Sigmoid colon (tissue), 7 donors: Measurements from ENCODE around the gene IL12B. TPM values are rescaled to one million over a fixed set of nuclear protein-coding genes. Genes with fewer than 3 reads are reported as not detected.
"Not testable (repeated sequence)": the region's sequence is repeated elsewhere in the genome, so short reads cannot be mapped to it uniquely, and the experiment has no call there.

Experiments used
- DNase-seq: peaks from one replicate; pipeline ENCODE4 v3.0.0-alpha.2; 2019
- H3K27ac ChIP-seq, 4 donors: fragments of 200-600 bp; sonication (generic); one replicate each; pipeline ENCODE4 v1.5.1; 2016 to 2019; ENCODE audit warnings: mild to moderate bottlenecking in 1 of 4
- H3K27me3 ChIP-seq, 3 donors: fragments of 200-600 bp; sonication (generic); one replicate each; pipeline ENCODE4 v1.5.1; 2019; ENCODE audit warnings: mild to moderate bottlenecking in 1 of 3
- H3K36me3 ChIP-seq, 4 donors: fragments of 200-600 bp; sonication (generic); one replicate each; pipeline ENCODE4 v1.5.1; 2016 to 2019
- H3K4me1 ChIP-seq, 4 donors: fragments of 200-600 bp; sonication (generic); one replicate each; pipeline ENCODE4 v1.5.1; 2017 to 2019
- H3K4me3 ChIP-seq, 4 donors: fragments of 200-600 bp; sonication (generic); one replicate each; pipeline ENCODE4 v1.5.1; 2017 to 2019; ENCODE audit warnings: mild to moderate bottlenecking in 2 of 4, moderate library complexity in 1 of 4
- H3K9me3 ChIP-seq, 4 donors: fragments of 200-600 bp in 3 of 4; sonication (generic) in 3 of 4; one replicate each; pipeline versions ENCODE4 v1.5.1 to v1.6.1; 2013 to 2019
- EP300 ChIP-seq, 4 donors: sonication (generic); formaldehyde crosslinking; IDR thresholded peaks; one replicate each; pipeline ENCODE4 v1.6.1; 2017; ENCODE audit warnings: antibody characterized with exemption in 4 of 4
- POLR2A ChIP-seq, 2 donors: fragments of 450-650 bp; IDR thresholded peaks; one replicate each; pipeline ENCODE4 v1.6.1; 2016; ENCODE audit warnings: antibody characterized with exemption in 2 of 2, mild to moderate bottlenecking in 2 of 2, moderate library complexity in 2 of 2
- POLR2AphosphoS5 ChIP-seq, 4 donors: sonication (generic); formaldehyde crosslinking; IDR thresholded peaks; one replicate each; pipeline ENCODE4 v1.6.1; 2017; ENCODE audit warnings: antibody characterized with exemption in 4 of 4
- WGBS, 2 donors: extraction: QIAGEN DNeasy Blood & Tissue Kit; methylation state at CpG; one replicate each; pipeline ENCODE4 v1.1.7; 2013; 5-methylcytosine and 5-hydroxymethylcytosine counted together
- intact Hi-C: fragments of 100-400 bp; cut with DNase I; formaldehyde crosslinking; loops from one replicate; pipeline ENCODE4 v1.15.1; 2023
- polyA plus RNA-seq, 3 donors: library from polyadenylated mRNA; stranded (reverse); fragments of 200-250 nt; gene quantifications; one replicate each; pipeline ENCODE4 v1.2.3, GENCODE V29; 2013
- total RNA-seq, 4 donors: library from RNA; depleted of rRNA; stranded (reverse); fragments of >200 nt; gene quantifications; one replicate each; pipeline ENCODE4 v1.1.0, GENCODE V29; 2016
- TF ChIP-seq, protein P1 (sequence below), 4 experiments: fragments of 450-650 bp in 3 of 4; fragments of 200-600 bp in 1 of 4; IDR thresholded peaks; one replicate each; pipeline ENCODE4 v1.5.1; 2016 to 2019; ENCODE audit warnings: antibody characterized with exemption in 4 of 4, mild to moderate bottlenecking in 3 of 4, moderate library complexity in 2 of 4
- donor health status: healthy with polysubstance abuse.
- donor health status: Bipolar disorder and iron deficiency.
- donor health status: healthy.

Gene IL12B
- total and polyA plus RNA-seq, 7 donors = not detected

GRCh38 chr5:159301466-159301865, 28.8 kb downstream of the IL12B start:
- Histone ChIP-seq H3K4me1 (no peaks in the 10 kb centered on the region), H3K27ac (no peak overlapping the region), H3K4me3 (no peak overlapping the region), H3K9me3 (peaks cover 0 to 13% (median 0%) of the 10 kb centered on the region in 4 donors), H3K36me3 (no peaks in the 10 kb centered on the region), H3K27me3 (no peaks in the 10 kb centered on the region)
- WGBS, 2 donors = 86 to 92% methylated on average over 3 of the region's 3 CpGs
- intact Hi-C loops = no loop called here
- TF ChIP-seq EP300 (IDR thresholded peaks at IDR 0.05) (no peak), POLR2A (IDR thresholded peaks at IDR 0.05) (no peak), POLR2AphosphoS5 (IDR thresholded peaks at IDR 0.05) (no peak)
- TF ChIP-seq, protein P1, sequence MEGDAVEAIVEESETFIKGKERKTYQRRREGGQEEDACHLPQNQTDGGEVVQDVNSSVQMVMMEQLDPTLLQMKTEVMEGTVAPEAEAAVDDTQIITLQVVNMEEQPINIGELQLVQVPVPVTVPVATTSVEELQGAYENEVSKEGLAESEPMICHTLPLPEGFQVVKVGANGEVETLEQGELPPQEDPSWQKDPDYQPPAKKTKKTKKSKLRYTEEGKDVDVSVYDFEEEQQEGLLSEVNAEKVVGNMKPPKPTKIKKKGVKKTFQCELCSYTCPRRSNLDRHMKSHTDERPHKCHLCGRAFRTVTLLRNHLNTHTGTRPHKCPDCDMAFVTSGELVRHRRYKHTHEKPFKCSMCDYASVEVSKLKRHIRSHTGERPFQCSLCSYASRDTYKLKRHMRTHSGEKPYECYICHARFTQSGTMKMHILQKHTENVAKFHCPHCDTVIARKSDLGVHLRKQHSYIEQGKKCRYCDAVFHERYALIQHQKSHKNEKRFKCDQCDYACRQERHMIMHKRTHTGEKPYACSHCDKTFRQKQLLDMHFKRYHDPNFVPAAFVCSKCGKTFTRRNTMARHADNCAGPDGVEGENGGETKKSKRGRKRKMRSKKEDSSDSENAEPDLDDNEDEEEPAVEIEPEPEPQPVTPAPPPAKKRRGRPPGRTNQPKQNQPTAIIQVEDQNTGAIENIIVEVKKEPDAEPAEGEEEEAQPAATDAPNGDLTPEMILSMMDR (IDR thresholded peaks at IDR 0.05) = no peak
- DNase-seq = no peak

DNA sequence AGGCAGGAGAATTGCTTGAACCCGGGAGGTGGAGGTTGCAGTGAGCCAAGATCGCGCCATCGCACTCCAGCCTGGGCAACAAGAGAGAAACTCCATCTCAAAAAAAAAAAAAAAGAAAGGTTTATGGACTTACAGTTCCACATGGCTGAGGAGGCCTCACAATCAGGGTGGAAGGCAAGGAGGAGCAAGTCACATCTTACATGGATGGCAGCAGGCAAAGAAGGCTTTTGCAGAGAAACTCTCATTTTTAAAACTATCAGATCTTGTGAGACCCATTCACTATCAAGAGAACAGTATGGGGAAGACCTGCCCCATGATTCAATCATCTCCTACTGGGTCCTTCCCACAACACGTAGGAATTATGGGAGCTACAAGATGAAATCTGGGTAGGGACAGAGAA, 33.0 kb downstream of the IL12B start:
- DNase-seq = not testable (repeated sequence)
- WGBS, 2 donors = 93 to 100% methylated on average over 5 of the region's 5 CpGs

GRCh38 chr5:159294921-159295320, 35.4 kb downstream of the IL12B start:
- DNase-seq = no peak
- Histone ChIP-seq H3K4me1 (no peaks in the 10 kb centered on the region), H3K27ac (no peak overlapping the region), H3K4me3 (no peak overlapping the region), H3K9me3 (peaks cover 0 to 6% (median 0%) of the 10 kb centered on the region in 4 donors), H3K36me3 (no peaks in the 10 kb centered on the region), H3K27me3 (no peaks in the 10 kb centered on the region)
- TF ChIP-seq, protein P1 (IDR thresholded peaks at IDR 0.05) = no peak
- no peak for TF ChIP-seq POLR2AphosphoS5 (IDR thresholded peaks at IDR 0.05)
- no peak for TF ChIP-seq POLR2A (IDR thresholded peaks at IDR 0.05)
- no peak for TF ChIP-seq EP300 (IDR thresholded peaks at IDR 0.05)
- WGBS, 2 donors = 93 to 96% methylated on average over 5 of the region's 5 CpGs
- intact Hi-C loops = no loop called here

More for the DNA sequence above, 33.0 kb downstream of the IL12B start:
- H3K36me3 ChIP-seq, H3K4me3 ChIP-seq, H3K4me1 ChIP-seq, H3K27me3 ChIP-seq, H3K9me3 ChIP-seq, intact Hi-C loops, H3K27ac ChIP-seq: not testable (repeated sequence)

DNA sequence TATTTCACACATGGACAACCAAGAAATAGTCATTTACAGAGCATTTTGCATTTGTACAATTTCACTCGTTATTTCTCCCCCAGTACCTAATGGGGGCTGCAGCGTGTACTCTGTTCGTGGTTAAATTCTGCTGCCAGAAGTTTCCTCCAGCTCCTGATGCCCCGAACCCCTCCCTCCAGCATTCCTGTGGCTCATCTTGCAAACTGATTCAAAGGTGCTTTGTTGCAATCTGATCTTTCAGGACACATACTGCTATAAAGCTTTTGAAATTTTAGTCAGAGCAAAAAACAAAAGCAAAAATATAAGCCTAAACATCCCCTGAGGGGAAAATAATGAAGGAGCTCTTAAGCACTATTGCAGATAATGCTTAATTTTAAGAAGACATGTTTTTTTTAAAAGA, 39.5 kb downstream of the IL12B start:
- Histone ChIP-seq H3K4me1 (no peaks in the 10 kb centered on the region), H3K4me3 (no peak overlapping the region), H3K27me3 (no peaks in the 10 kb centered on the region), H3K36me3 (peaks cover 0 to 3% (median 0%) of the 10 kb centered on the region in 4 donors), H3K9me3 (no peaks in the 10 kb centered on the region), H3K27ac (no peak overlapping the region)
- TF ChIP-seq, protein P1 (IDR thresholded peaks at IDR 0.05) = no peak
- TF ChIP-seq POLR2AphosphoS5 (IDR thresholded peaks at IDR 0.05) (no peak), POLR2A (IDR thresholded peaks at IDR 0.05) (no peak), EP300 (IDR thresholded peaks at IDR 0.05) (no peak)
- intact Hi-C loops = no loop called here
- 58 to 87% methylated on average over 4 of the region's 4 CpGs for WGBS, 2 donors
- no peak for DNase-seq

DNA sequence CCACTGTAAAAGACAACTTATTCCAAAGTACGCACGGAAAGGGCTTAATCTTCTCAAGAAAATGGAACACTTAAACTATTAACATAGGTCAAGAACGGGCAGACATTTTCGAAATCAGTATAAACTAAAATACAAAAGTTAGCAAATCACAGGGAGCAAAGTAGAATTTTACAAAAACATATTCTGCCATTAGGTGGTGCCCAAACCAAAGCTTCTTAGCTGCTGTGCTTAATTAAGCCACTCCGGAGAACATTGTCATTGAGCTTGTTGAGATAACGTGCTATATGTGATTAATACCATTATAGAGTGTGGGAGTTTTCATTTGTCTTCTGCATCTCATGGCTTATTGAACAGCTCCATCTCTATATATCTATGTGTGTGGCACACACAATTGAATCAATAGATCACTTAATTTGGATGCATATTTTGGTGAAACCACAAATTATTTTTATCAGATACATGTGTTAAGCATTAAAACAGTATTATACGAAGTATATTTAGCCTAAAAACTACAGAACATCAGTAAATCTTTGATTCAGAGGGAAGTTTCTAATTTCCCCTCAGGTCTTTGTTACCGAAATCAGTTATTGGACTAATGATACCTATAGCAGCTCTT, 43.8 kb downstream of the IL12B start:
- WGBS, 2 donors = 64 to 65% methylated on average over 8 of the region's 8 CpGs
- no peak for DNase-seq
- Histone ChIP-seq H3K27ac (no peak overlapping the region), H3K27me3 (no peaks in the 10 kb centered on the region), H3K36me3 (peaks cover 0 to 40% (median 0%) of the 10 kb centered on the region in 4 donors), H3K4me1 (no peaks in the 10 kb centered on the region), H3K9me3 (no peaks in the 10 kb centered on the region), H3K4me3 (no peak overlapping the region)
- intact Hi-C loops = no loop called here
- TF ChIP-seq, protein P1 (IDR thresholded peaks at IDR 0.05) = peak in 1 of 4 experiments; percentile 15
- TF ChIP-seq EP300 (IDR thresholded peaks at IDR 0.05) = no peak
